Vagina (tissue), 2 donors: ENCODE results near the gene PHLDA3. TPM values are rescaled to one million over a fixed set of nuclear protein-coding genes. Genes with fewer than 3 reads are reported as not detected.
A peak's percentile ranks its signal among the peaks of the same experiment; 100 is the strongest.
"Not testable (repeated sequence)": the region's sequence is repeated elsewhere in the genome, so short reads cannot be mapped to it uniquely, and the experiment has no call there.

ENCODE experiments used
- DNase-seq, 2 donors: peaks; one replicate each; pipeline ENCODE4 v3.0.0-alpha.2; 2017; ENCODE audit errors: extremely low spot score in 2 of 2
- H3K27ac ChIP-seq: fragments of 200-600 bp; sonication (generic); one replicate; pipeline ENCODE4 v1.5.1; 2019
- H3K27me3 ChIP-seq: fragments of 200-600 bp; sonication (generic); one replicate; pipeline ENCODE4 v1.5.1; 2019
- H3K36me3 ChIP-seq, 2 donors: fragments of 200-600 bp; sonication (generic); one replicate each; pipeline ENCODE4 v1.5.1; 2017 to 2019
- H3K4me1 ChIP-seq: fragments of 200-600 bp; sonication (generic); one replicate; pipeline ENCODE4 v1.5.1; 2019
- H3K4me3 ChIP-seq, 2 donors: fragments of 200-600 bp; sonication (generic); 1 replicate in 1 of 2; 2 replicates in 1 of 2; pipeline ENCODE4 v1.5.1; 2016 to 2019
- H3K9me3 ChIP-seq: fragments of 200-600 bp; sonication (generic); one replicate; pipeline ENCODE4 v1.5.1; 2019
- POLR2A ChIP-seq, 2 donors: fragments of 450-650 bp; IDR thresholded peaks; one replicate each; pipeline ENCODE4 v1.6.1; 2017; ENCODE audit warnings: antibody characterized with exemption in 2 of 2, mild to moderate bottlenecking in 2 of 2, moderate library complexity in 2 of 2
- POLR2AphosphoS5 ChIP-seq, 2 donors: sonication (generic); formaldehyde crosslinking; IDR thresholded peaks; one replicate each; pipeline ENCODE4 v1.9.0; 2017; ENCODE audit warnings: antibody characterized with exemption in 2 of 2, mild to moderate bottlenecking in 2 of 2, low read depth in 1 of 2; ENCODE audit not compliant: insufficient read depth in 1 of 2
- intact Hi-C: fragments of 100-400 bp; cut with DNase I; formaldehyde crosslinking; loops from one replicate; pipeline ENCODE4 v1.15.1; 2023
- total RNA-seq: library from RNA; depleted of rRNA; stranded (reverse); fragments of >200 nt; gene quantifications from one replicate; pipeline ENCODE4 v1.2.3, GENCODE V29; 2016
- TF ChIP-seq, protein P1 (sequence below), 3 experiments: fragments of 450-650 bp in 2 of 3; fragments of 200-600 bp in 1 of 3; sonication (generic) in 1 of 3; IDR thresholded peaks; one replicate each; pipeline ENCODE4 v1.5.1; 2017 to 2019; ENCODE audit warnings: antibody characterized with exemption in 3 of 3, mild to moderate bottlenecking in 2 of 3, moderate library complexity in 2 of 3

The PHLDA3 gene
- total RNA-seq, 1 donor from 2014 or later = 80.5 TPM

DNA sequence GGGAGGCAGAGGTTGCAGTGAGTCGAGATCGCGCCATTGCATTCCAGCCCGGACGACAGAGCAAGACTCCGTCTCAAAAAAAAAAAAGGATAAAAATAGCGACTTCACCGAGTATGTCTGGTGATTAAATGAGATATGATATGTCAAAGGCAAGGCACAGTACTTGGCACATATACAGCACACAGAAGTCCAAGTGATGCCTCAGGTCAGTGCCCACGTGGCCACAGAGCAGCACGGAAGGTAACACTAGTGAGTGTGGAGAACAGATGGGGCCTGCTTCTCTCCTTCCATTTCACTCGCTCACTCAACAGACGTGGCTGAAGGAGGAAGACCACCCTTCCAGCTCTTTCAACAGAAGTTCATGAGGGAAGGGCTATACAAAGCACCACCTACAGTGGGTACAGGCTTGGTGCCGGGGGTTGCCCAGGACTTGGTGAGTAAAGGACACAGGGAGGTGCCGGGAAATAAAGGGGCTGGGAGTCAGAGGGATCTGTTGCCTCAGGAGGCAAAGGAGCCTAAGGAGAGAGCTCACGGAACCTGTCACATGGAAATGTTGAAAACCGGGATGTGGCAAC, 29.0 kb upstream of the PHLDA3 start:
- intact Hi-C loops = no loop called here
- peaks cover 99% of the 10 kb centered on the region for H3K4me1 ChIP-seq
- H3K27ac ChIP-seq = peak overlapping the region; percentile 93
- TF ChIP-seq POLR2AphosphoS5 (IDR thresholded peaks at IDR 0.05; ENCODE audit: insufficient read depth in 1 of 2, low read depth in 1 of 2) (no peak), POLR2A (IDR thresholded peaks at IDR 0.05) (no peak)
- TF ChIP-seq, protein P1, sequence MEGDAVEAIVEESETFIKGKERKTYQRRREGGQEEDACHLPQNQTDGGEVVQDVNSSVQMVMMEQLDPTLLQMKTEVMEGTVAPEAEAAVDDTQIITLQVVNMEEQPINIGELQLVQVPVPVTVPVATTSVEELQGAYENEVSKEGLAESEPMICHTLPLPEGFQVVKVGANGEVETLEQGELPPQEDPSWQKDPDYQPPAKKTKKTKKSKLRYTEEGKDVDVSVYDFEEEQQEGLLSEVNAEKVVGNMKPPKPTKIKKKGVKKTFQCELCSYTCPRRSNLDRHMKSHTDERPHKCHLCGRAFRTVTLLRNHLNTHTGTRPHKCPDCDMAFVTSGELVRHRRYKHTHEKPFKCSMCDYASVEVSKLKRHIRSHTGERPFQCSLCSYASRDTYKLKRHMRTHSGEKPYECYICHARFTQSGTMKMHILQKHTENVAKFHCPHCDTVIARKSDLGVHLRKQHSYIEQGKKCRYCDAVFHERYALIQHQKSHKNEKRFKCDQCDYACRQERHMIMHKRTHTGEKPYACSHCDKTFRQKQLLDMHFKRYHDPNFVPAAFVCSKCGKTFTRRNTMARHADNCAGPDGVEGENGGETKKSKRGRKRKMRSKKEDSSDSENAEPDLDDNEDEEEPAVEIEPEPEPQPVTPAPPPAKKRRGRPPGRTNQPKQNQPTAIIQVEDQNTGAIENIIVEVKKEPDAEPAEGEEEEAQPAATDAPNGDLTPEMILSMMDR (IDR thresholded peaks at IDR 0.05) = no peak
- DNase-seq = no peak
- H3K36me3 ChIP-seq = peaks cover 0 to under 1% of the 10 kb centered on the region in 2 donors
- H3K27me3 ChIP-seq = no peaks in the 10 kb centered on the region
- no peak overlapping the region for H3K4me3 ChIP-seq
- no peaks in the 10 kb centered on the region for H3K9me3 ChIP-seq

DNA sequence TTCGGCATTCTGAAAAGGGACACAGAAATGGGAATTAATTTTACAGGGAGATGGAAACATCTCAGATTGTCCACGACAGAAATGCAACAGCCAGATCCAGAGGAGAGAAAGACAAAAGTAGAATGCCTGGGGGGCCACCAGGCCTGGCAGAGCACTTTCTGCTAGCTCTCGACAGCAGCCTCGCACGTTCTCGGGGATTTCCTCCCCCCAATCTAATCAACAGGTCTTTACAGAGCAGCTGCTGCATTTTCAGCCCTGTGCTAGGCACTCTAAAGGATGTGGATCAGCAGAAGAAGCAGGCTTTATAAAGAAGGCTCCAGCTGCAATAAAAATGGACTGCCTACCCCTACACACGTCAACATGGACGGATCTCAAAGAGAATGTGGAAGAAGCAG, 27.3 kb upstream of the PHLDA3 start:
- Histone ChIP-seq H3K4me3 (peak overlapping the region in 1 of 2 donors; percentile 3), H3K9me3 (no peaks in the 10 kb centered on the region), H3K27me3 (no peaks in the 10 kb centered on the region), H3K4me1 (peaks cover 100% of the 10 kb centered on the region), H3K27ac (peak overlapping the region; percentile 93), H3K36me3 (peaks cover 0 to 6% of the 10 kb centered on the region in 2 donors)
- DNase-seq = no peak
- peak in 1 of 2 donors; percentile 8 for TF ChIP-seq POLR2AphosphoS5 (IDR thresholded peaks at IDR 0.05; ENCODE audit: insufficient read depth in 1 of 2, low read depth in 1 of 2)
- TF ChIP-seq, protein P1 (IDR thresholded peaks at IDR 0.05) = no peak
- no peak for TF ChIP-seq POLR2A (IDR thresholded peaks at IDR 0.05)
- intact Hi-C loops = no loop called here

DNA sequence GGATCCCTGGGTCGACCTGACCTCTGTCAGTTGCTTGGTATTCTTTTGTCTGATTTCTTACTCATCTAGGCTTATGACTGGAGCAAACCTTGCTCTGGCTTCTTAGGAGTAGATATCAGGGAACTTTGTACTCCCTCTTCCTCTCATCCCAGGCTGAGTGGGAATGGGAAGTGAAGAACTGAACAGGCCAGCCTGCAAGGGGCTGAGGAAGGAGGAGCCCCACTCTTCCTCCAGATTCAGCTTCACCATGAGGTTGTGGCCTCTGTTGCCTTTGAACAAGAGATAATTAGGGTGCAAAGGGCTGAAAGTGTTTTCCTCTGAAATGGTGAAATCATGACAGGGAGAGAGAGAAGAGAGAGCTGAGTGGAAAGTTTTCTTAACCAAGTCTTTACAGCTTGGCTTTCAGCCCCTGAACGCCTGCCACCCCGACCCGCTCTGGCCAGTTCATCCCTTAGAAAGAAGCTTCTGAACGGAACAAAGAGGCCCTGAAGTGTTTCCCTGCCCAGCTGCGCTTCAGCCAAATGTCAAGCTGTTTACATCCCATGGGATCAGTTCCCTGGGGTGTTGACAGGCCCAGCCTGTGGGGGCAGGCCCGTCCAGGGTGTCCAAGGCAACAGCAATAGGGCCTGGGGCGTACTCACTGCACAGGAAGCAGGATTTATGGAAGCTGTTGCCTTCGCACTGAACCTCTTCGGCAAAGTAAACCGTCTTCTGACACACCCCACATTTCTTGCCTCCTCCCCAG, 26.7 kb upstream of the PHLDA3 start:
- DNase-seq = peak in 1 of 2 donors; percentile 96
- H3K4me1 ChIP-seq = peaks cover 100% of the 10 kb centered on the region
- peak overlapping the region; percentile 93 for H3K27ac ChIP-seq
- H3K36me3 ChIP-seq = peaks cover 0 to 6% of the 10 kb centered on the region in 2 donors
- no peaks in the 10 kb centered on the region for H3K27me3 ChIP-seq
- H3K4me3 ChIP-seq = peak overlapping the region in 1 of 2 donors; percentile 3
- H3K9me3 ChIP-seq = no peaks in the 10 kb centered on the region
- intact Hi-C loops = no loop called here
- peak; percentile 91 to 92 for TF ChIP-seq POLR2AphosphoS5 (IDR thresholded peaks at IDR 0.05; ENCODE audit: insufficient read depth in 1 of 2, low read depth in 1 of 2)
- TF ChIP-seq POLR2A (IDR thresholded peaks at IDR 0.05) = no peak

DNA sequence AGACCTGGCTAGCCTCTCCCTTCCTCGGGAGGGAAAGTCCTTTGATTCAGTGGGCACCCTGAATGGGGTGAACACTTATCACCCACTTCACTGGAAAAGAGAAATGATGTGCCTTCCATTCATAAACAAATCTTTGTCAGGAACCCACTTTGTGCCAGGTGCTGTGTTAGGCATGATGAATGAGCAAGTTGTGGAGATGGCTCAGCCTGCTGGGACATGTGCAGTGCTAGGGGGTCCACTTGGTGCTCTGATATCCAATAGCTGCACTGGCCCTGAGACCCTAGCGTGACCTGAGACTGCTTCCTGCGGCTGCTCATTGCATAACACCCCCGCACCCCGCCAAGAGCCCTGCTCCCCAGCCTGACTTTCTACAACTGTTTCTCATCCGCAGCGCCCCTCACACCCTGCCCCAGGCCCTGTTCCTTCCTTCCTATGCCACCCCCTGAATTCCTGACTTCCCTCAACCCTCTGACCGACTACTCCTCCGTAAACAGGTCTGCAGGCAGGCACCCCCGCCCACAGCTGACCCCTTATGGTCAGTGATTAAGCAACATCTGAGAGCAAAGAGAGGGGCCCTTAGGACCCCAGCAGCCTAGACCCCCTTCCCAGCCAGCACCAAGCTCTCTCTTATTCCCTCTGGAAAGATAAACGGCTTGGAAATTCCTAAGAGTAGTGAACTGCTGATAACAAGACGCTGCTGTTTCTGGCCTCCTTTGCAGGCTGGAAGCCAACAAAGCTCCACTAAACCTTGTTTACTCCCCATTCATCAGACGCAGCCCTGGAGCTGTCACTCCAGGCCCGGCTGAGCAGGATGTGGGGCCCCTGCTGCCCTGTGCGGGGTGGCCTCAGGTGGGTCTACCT, 25.0 kb upstream of the PHLDA3 start:
- peaks cover 100% of the 10 kb centered on the region for H3K4me1 ChIP-seq
- peaks cover 0 to 6% of the 10 kb centered on the region in 2 donors for H3K36me3 ChIP-seq
- peak in 1 of 2 donors; percentile 63 for TF ChIP-seq POLR2AphosphoS5 (IDR thresholded peaks at IDR 0.05; ENCODE audit: insufficient read depth in 1 of 2, low read depth in 1 of 2)
- TF ChIP-seq, protein P1 (IDR thresholded peaks at IDR 0.05) = no peak
- peak overlapping the region; percentile 93 for H3K27ac ChIP-seq
- DNase-seq = no peak
- no peaks in the 10 kb centered on the region for H3K9me3 ChIP-seq
- intact Hi-C loops = no loop called here
- peak overlapping the region in 1 of 2 donors; percentile 11 for H3K4me3 ChIP-seq
- no peaks in the 10 kb centered on the region for H3K27me3 ChIP-seq

DNA sequence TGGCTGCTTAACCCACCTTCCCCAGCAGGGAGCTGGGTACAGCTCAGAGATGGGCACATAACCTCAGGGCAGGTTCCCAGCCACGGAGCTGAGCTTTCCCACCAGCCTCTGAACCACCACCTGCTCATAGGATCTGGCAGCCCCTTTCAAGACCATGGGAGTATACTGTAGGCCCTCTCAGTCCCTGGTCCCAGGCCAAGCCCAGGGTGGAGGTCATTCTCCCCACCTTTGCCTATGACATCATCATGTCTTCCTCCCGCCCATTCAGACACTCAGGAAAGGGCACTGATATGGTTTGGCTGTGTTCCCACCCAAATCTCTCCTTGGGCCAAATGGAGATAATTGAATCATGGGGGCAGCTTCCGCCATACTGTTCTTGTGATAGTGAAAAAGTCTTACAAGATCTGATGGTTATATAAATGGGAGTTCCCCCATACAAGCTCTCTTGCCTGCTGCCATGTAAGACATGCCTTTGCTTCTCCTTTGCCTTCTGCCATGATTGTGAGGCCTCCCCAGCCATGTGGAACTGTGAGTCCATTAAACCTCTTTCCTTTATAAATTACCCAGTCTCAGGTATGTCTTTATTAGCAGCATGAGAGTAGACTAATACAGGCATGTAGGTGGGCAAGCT, 24.2 kb upstream of the PHLDA3 start:
- Histone ChIP-seq H3K36me3 (peaks cover 0 to 13% of the 10 kb centered on the region in 2 donors), H3K4me1 (peaks cover 100% of the 10 kb centered on the region), H3K4me3 (peak overlapping the region in 1 of 2 donors; percentile 11), H3K27ac (peak overlapping the region; percentile 93)
- H3K27me3 ChIP-seq, DNase-seq, intact Hi-C loops, H3K9me3 ChIP-seq: not testable (repeated sequence)
- TF ChIP-seq POLR2AphosphoS5 (IDR thresholded peaks at IDR 0.05; ENCODE audit: insufficient read depth in 1 of 2, low read depth in 1 of 2) = peak in 1 of 2 donors; percentile 51
